Neural progenitor cell (in vitro differentiated cells): ENCODE data around the gene UPK2. TPM values are rescaled to one million over a fixed set of nuclear protein-coding genes. Genes with fewer than 3 reads are reported as not detected.

Experiments
- DNase-seq: peaks from one replicate; pipeline ENCODE4 v3.0.0-alpha.2; 2016; ENCODE audit warnings: low spot score
- H2AFZ ChIP-seq: fragments of 200-600 bp; sonication (generic); replicated peaks from 2 replicates; pipeline ENCODE4 v1.6.1; 2016; ENCODE audit warnings: antibody characterized with exemption
- H3F3A ChIP-seq: fragments of 200-600 bp; sonication (generic); 2 replicates; pipeline ENCODE4 v1.6.1; 2016; ENCODE audit warnings: antibody characterized with exemption, low read depth
- H3K27ac ChIP-seq: fragments of 200-600 bp; sonication (generic); 2 replicates; pipeline ENCODE4 v1.5.1; 2016; ENCODE audit warnings: mild to moderate bottlenecking
- H3K27me3 ChIP-seq: fragments of 200-600 bp; sonication (generic); 2 replicates; pipeline ENCODE4 v1.6.1; 2016; ENCODE audit warnings: mild to moderate bottlenecking, moderate library complexity
- H3K36me3 ChIP-seq: fragments of 200-600 bp; sonication (generic); 2 replicates; pipeline ENCODE4 v1.5.1; 2016
- H3K4me1 ChIP-seq: fragments of 200-600 bp; sonication (generic); 2 replicates; pipeline ENCODE4 v1.6.1; 2016; ENCODE audit warnings: mixed run types
- H3K4me2 ChIP-seq: fragments of 200-600 bp; sonication (generic); 2 replicates; pipeline ENCODE4 v1.6.1; 2016
- H3K4me3 ChIP-seq: fragments of 200-600 bp; sonication (generic); 2 replicates; pipeline ENCODE4 v1.5.1; 2016
- H3K79me2 ChIP-seq: fragments of 200-600 bp; sonication (generic); 2 replicates; pipeline ENCODE4 v1.6.1; 2016; ENCODE audit warnings: low read depth
- H3K9ac ChIP-seq: fragments of 200-600 bp; sonication (generic); 2 replicates; pipeline ENCODE4 v1.6.1; 2016
- H3K9me3 ChIP-seq: fragments of 200-600 bp; sonication (generic); 2 replicates; pipeline ENCODE4 v1.5.1; 2016; ENCODE audit warnings: low read depth
- H4K20me1 ChIP-seq: fragments of 200-600 bp; sonication (generic); 2 replicates; pipeline ENCODE4 v1.6.1; 2016; ENCODE audit warnings: low read depth
- H3K27ac Mint-ChIP-seq: 3 replicates; pipeline ENCODE4 v1.8.0; 2021; ENCODE audit warnings: mixed read lengths
- H3K27me3 Mint-ChIP-seq: 2 replicates; pipeline ENCODE4 v1.8.0; 2022; ENCODE audit warnings: low read depth, mild to moderate bottlenecking, inconsistent platforms, moderate library complexity, mixed read lengths; ENCODE audit not compliant: insufficient read depth
- H3K36me3 Mint-ChIP-seq: 3 replicates; pipeline ENCODE4 v1.8.0; 2021; ENCODE audit warnings: mixed read lengths
- H3K4me1 Mint-ChIP-seq: 3 replicates; pipeline ENCODE4 v1.8.0; 2021; ENCODE audit warnings: mixed read lengths
- H3K4me3 Mint-ChIP-seq: 3 replicates; pipeline ENCODE4 v1.8.0; 2021; ENCODE audit warnings: mild to moderate bottlenecking, moderate library complexity, mixed read lengths
- H3K9me3 Mint-ChIP-seq: 3 replicates; pipeline ENCODE4 v1.8.0; 2020; ENCODE audit warnings: mixed read lengths
- CTCF ChIP-seq: fragments of 200-600 bp; sonication (generic); IDR thresholded peaks from 2 replicates; pipeline ENCODE4 v1.5.1; 2017; ENCODE audit warnings: antibody characterized with exemption, mild to moderate bottlenecking
- EZH2 ChIP-seq: fragments of 200-600 bp; sonication (generic); IDR thresholded peaks from 2 replicates; pipeline ENCODE4 v1.6.1; 2017; ENCODE audit warnings: antibody characterized with exemption, mild to moderate bottlenecking, moderate library complexity
- EZH2phosphoT487 ChIP-seq: fragments of 200-600 bp; sonication (generic); IDR thresholded peaks from 2 replicates; pipeline ENCODE4 v1.6.1; 2017; ENCODE audit warnings: antibody characterized with exemption
- total RNA-seq: library from RNA; depleted of rRNA; stranded (reverse); fragments of >200 nt; gene quantifications from 2 replicates; pipeline ENCODE4 v1.2.3, GENCODE V29; 2015; ENCODE audit warnings: low replicate concordance

UPK2 gene
- total RNA-seq, 1 donor from 2014 or later = not detected

GRCh38 chr11:118911113-118911879 is 44.8 kb upstream of the UPK2 start:
- Histone ChIP-seq H3K36me3 (peaks cover 2% of the 10 kb centered on the region), H3K27ac (peak overlapping the region; percentile 87), H3K27me3 (no peaks in the 10 kb centered on the region), H3K9me3 (no peaks in the 10 kb centered on the region), H4K20me1 (peaks cover 57% of the 10 kb centered on the region), H3K4me3 (peak overlapping the region; percentile 36), H3K9ac (no peak overlapping the region), H2AFZ (no peak overlapping the region), H3K4me1 (peaks cover 88% of the 10 kb centered on the region), H3F3A (peaks cover 70% of the 10 kb centered on the region), H3K4me2 (peak overlapping the region; percentile 68), H3K79me2 (peaks cover 91% of the 10 kb centered on the region)
- H3K36me3 Mint-ChIP-seq = peaks cover 3% of the 10 kb centered on the region
- TF ChIP-seq CTCF (no peak), EZH2 (no peak), EZH2phosphoT487 (no peak)
- peak overlapping the region; percentile 94 for H3K27ac Mint-ChIP-seq
- H3K4me3 Mint-ChIP-seq = peak overlapping the region; percentile 77
- peaks cover 79% of the 10 kb centered on the region for H3K4me1 Mint-ChIP-seq
- no peaks in the 10 kb centered on the region for H3K9me3 Mint-ChIP-seq
- H3K27me3 Mint-ChIP-seq = peaks cover 3% of the 10 kb centered on the region
- DNase-seq = peak; percentile 55

- H3K27ac ChIP-seq = peak overlapping the region; percentile 48
- no peaks in the 10 kb centered on the region for H3K9me3 ChIP-seq
- DNase-seq = peak; percentile 78
- Mint-ChIP-seq H3K4me1 (peaks cover 82% of the 10 kb centered on the region), H3K27me3 (peaks cover 2% of the 10 kb centered on the region), H3K9me3 (no peaks in the 10 kb centered on the region), H3K36me3 (peaks cover 3% of the 10 kb centered on the region), H3K27ac (peak overlapping the region; percentile 94), H3K4me3 (peak overlapping the region; percentile 77)
- H3F3A ChIP-seq = peaks cover 78% of the 10 kb centered on the region
- H3K9ac ChIP-seq = no peak overlapping the region
- H3K27me3 ChIP-seq = no peaks in the 10 kb centered on the region
- H4K20me1 ChIP-seq = peaks cover 51% of the 10 kb centered on the region
- H3K4me1 ChIP-seq = peaks cover 96% of the 10 kb centered on the region
- peaks cover 91% of the 10 kb centered on the region for H3K79me2 ChIP-seq
- no peak overlapping the region for H2AFZ ChIP-seq
- H3K4me3 ChIP-seq = no peak overlapping the region
- H3K4me2 ChIP-seq = peak overlapping the region; percentile 68
- TF ChIP-seq CTCF = no peak
- TF ChIP-seq EZH2phosphoT487 = no peak
- TF ChIP-seq EZH2 = no peak
- no peaks in the 10 kb centered on the region for H3K36me3 ChIP-seq
Measured at GRCh38 chr11:118911880-118912741, 44.0 kb upstream of the UPK2 start.

DNA sequence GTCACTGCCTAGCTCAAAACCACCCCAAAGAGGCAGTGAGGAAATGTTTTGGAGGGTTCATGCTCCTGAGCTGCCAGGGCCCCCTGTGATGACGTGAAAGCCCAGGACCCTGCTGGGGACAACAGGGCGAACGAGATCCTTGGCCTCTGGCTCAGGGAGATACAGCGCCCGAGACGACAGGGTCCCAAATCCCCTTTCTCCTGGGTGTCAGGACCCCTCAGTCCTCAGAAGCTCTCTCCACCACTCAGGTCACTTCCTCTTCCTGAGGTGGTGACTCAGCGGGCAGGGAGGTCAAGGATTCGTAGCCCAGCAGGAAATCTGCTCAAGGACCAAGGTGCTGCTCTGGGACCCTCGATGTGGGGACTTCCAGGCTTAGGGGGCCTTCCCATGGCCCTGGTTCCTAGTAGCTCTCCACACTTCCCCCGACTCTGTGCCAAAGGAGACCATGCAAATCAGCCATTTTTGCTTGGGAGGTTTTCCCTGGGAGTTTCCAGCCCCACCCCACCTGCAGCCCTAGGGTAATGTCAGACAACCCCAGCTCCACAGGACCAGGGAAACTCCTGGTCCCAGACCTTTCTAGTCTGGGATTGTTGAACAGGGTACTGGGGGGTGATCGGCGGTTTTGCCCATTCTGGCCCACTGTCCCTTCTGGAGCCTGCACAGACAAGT is 43.2 kb upstream of the UPK2 start:
- no peaks in the 10 kb centered on the region for H3K27me3 ChIP-seq
- H3F3A ChIP-seq = peaks cover 80% of the 10 kb centered on the region
- peaks cover 47% of the 10 kb centered on the region for H4K20me1 ChIP-seq
- no peak overlapping the region for H3K4me3 ChIP-seq
- H3K79me2 ChIP-seq = peaks cover 90% of the 10 kb centered on the region
- no peak for DNase-seq
- TF ChIP-seq CTCF (no peak), EZH2phosphoT487 (no peak), EZH2 (no peak)
- H3K27ac ChIP-seq = peak overlapping the region; percentile 48
- H3K4me2 ChIP-seq = peak overlapping the region; percentile 68
- peaks cover 96% of the 10 kb centered on the region for H3K4me1 ChIP-seq
- H3K36me3 ChIP-seq = no peaks in the 10 kb centered on the region
- H3K9ac ChIP-seq = no peak overlapping the region
- peak overlapping the region; percentile 52 for H3K4me3 Mint-ChIP-seq
- no peaks in the 10 kb centered on the region for H3K9me3 ChIP-seq
- no peak overlapping the region for H3K27ac Mint-ChIP-seq
- H3K27me3 Mint-ChIP-seq = peaks cover 2% of the 10 kb centered on the region
- no peaks in the 10 kb centered on the region for H3K9me3 Mint-ChIP-seq
- peaks cover 82% of the 10 kb centered on the region for H3K4me1 Mint-ChIP-seq
- H2AFZ ChIP-seq = no peak overlapping the region
- H3K36me3 Mint-ChIP-seq = no peaks in the 10 kb centered on the region
